Measurements from ENCODE around the gene RET. TPM values are rescaled to one million over a fixed set of nuclear protein-coding genes. Genes with fewer than 3 reads are reported as not detected.

The RET gene
- total RNA-seq, 2 experiments from 2014 or later, result 0.04 TPM; not detected in 1

DNA sequence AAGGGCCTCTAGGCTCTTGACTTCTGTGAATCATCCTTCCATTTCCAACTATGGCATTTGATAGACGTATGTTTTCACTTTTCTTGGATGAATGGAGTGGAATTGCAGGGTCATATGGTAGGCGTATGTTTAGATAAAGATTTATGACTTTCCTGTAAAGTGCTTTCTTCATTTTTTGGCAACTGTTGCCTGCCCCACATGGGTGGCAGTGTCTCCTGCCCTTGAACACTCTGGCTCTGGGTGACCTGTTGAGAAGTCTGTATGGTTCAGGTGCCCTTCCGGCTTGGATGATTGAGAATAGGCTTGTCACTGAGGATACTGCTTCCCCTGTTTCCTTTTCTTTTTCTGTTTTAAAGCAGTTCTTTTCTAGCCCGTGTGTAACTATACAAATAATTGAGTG lies 23.1 kb downstream of the RET start:
- ChIA-PET CTCF (no interaction called here), POLR2A (interaction anchor here (0.7 kb wide), 1 partner anchor 320 kb away, joined by 6 read pairs; no protein-coding TSS in a partner anchor)

DNA sequence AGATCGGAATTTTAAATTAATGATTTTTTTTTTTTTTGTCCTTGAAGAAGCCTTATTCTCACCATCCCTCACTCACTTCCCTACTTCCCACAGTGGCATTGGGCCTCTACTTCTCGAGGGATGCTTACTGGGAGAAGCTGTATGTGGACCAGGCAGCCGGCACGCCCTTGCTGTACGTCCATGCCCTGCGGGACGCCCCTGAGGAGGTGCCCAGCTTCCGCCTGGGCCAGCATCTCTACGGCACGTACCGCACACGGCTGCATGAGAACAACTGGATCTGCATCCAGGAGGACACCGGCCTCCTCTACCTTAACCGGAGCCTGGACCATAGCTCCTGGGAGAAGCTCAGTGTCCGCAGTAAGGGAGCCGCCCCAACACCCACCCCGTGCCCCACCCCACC lies 23.5 kb downstream of the RET start:
- POLR2A ChIA-PET, result interaction anchor here (0.7 kb wide), 1 partner anchor 320 kb away, joined by 6 read pairs; no protein-coding TSS in a partner anchor
- CTCF ChIA-PET, result no interaction called here

DNA sequence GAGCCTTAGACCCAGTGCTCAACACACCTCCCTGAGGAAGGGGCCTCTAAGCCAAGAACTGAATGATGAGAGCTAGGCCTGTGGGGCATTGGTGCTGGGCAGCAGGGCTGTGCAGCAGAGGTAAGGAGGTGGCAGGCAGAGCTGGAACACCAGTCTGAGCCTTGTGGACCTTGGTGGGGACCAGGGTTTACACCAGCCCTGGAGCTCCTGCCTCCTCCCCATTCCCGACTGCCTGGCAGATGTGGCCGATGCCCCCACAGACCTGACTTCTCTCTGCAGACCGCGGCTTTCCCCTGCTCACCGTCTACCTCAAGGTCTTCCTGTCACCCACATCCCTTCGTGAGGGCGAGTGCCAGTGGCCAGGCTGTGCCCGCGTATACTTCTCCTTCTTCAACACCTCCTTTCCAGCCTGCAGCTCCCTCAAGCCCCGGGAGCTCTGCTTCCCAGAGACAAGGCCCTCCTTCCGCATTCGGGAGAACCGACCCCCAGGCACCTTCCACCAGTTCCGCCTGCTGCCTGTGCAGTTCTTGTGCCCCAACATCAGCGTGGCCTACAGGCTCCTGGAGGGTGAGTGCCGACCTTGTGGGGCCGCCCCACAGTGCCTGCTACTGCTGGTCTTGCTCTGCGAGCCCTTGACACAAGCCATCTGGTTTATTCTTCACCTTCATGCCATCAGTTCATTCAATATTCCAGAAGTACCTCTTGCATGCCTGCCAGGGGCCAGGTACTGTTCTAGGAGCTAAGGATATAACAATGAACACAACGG lies 25.4 kb downstream of the RET start:
- CTCF ChIA-PET, result interaction anchor here (1.4 kb wide), 1 partner anchor 237 kb away, joined by 4 read pairs; no protein-coding TSS in a partner anchor
- POLR2A ChIA-PET, result no interaction called here

DNA sequence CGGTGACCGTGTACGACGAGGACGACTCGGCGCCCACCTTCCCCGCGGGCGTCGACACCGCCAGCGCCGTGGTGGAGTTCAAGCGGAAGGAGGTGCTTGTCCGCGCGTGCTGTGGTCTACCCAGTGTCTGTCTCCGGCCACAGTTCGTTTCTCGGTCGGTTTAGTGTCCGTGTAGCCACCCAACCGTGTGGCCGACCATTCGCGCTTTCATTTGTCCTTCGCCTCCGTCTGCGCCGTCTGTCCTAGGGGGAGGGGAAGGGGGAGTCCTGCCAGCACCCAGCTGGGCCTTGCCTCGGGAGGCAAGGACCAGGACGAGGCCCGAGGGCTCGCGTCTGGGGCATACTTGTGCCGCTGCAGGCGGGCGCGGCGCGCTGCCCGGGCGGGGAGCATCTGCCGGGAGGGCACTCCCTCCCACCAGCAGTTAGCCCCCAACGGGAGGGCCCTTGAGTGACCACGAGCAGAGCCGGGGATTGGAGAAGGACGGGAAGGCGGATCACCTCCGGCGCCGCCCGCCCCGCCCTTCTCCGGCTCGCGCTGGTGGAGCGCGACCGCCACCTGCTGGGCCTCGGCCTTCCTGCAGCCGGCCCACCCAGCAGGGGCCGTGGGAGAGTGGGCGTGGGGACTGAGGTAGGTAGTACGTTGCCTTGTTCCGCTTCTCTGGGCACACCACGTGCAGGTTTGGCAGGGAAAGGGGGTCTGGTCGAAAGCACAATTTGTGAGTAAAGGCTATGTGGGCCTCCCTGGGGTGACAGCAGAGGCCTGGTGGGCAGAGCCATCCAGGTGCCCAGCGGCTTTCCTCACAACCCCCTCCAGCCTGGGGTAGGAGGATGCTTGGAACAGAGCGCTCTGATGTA lies 28.5 kb downstream of the RET start:
- ChIA-PET POLR2A (no interaction called here), CTCF (interaction anchor here (0.8 to 2.3 kb wide), 5 partner anchors 11 to 352 kb away, joined by 3 to 8 read pairs (median 7); no protein-coding TSS in a partner anchor)

DNA sequence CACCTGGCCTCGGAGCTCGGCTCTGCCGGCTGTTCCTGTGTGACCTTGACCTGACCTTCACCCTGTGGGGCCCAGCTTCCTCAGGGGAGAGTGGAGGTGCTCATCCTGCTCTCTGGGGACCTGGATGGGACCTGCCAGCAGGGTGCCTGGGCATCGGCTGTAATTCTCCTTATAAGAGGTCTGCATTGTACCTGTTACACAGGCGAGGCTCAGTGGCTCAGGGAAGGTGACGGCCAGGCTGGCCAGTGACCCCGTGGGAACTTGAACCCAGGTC lies 29.0 kb downstream of the RET start:
- ChIA-PET POLR2A (no interaction called here), CTCF (interaction anchor here (1.5 to 2.3 kb wide), 3 partner anchors 11 to 352 kb away, joined by 7 to 8 read pairs (median 7); no protein-coding TSS in a partner anchor)

DNA sequence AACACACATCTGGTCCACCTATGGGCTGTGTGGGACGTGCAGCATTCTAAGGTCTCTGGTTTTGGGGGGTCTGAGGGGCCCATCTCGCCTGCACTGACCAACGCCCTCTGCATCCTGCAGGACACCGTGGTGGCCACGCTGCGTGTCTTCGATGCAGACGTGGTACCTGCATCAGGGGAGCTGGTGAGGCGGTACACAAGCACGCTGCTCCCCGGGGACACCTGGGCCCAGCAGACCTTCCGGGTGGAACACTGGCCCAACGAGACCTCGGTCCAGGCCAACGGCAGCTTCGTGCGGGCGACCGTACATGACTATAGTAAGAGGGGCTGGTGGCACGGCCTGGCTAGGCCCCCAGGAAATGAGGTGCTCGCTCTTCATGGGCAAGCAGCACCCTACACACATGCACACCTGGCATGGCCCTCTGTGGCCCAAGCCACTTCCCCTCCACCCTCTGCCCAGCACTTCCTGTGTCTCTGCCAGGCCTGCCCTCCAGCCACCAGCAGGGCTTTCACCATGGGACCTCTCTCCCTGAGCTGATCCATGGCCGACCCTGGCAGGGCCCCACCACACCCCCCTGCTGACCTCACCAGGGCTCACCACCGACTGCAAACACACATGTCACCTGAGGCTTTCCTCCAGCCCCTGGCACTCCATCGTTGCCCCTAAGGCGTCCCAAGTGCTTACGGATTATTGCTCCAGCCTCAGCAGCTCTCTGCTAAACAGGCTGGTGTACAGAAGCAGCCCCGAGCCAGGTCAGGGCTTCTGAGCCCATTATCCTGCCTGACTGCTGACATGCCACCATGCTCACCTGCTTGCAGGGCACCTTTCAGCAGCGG lies 29.6 kb downstream of the RET start:
- POLR2A ChIA-PET, result no interaction called here

DNA sequence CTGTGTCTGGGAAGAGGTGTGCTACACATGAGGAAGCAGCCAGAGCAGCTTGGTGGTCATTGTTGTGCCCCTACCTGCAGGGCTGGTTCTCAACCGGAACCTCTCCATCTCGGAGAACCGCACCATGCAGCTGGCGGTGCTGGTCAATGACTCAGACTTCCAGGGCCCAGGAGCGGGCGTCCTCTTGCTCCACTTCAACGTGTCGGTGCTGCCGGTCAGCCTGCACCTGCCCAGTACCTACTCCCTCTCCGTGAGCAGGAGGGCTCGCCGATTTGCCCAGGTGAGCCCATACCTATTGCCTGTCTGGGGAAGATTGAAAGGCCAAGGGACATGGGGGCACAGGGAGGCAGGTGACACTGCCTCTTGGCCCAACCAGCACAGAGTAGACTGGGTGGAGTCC lies 32.1 kb downstream of the RET start:
- CTCF ChIA-PET, result no interaction called here
- POLR2A ChIA-PET, result no interaction called here

More for the DNA sequence above, 29.6 kb downstream of the RET start:
- CTCF ChIA-PET, result interaction anchor here (1.5 to 2.3 kb wide), 3 partner anchors 12 to 353 kb away, joined by 7 to 8 read pairs (median 7); no protein-coding TSS in a partner anchor

DNA sequence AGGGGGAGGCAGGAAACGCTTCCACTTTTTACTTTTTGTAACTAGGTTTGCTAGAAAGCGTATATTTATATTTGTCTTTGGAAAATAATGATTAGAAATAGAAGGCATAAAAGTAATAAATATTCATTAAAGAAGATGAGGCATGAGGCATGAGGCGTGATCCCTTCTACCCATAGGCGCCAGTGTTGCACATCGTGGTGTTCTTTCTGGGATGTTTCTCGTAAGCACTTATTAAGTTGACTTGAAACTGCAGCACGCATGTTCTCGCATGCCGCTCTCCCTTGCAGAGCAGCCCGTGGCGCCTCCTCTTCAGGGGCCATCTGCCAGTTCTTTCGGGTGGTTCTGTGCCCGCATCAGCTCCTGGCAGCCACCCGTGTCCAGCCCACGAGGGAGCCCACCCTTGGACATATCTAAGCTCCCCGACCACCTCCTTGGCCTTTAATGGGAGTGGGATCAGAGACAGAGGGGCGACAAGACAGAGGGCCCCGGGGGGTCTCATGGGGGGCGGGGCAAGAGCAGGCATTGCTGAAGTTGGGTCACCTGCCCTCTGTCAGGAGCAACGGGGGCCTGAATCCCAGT lies 32.9 kb downstream of the RET start:
- ChIA-PET CTCF (no interaction called here), POLR2A (no interaction called here)

DNA sequence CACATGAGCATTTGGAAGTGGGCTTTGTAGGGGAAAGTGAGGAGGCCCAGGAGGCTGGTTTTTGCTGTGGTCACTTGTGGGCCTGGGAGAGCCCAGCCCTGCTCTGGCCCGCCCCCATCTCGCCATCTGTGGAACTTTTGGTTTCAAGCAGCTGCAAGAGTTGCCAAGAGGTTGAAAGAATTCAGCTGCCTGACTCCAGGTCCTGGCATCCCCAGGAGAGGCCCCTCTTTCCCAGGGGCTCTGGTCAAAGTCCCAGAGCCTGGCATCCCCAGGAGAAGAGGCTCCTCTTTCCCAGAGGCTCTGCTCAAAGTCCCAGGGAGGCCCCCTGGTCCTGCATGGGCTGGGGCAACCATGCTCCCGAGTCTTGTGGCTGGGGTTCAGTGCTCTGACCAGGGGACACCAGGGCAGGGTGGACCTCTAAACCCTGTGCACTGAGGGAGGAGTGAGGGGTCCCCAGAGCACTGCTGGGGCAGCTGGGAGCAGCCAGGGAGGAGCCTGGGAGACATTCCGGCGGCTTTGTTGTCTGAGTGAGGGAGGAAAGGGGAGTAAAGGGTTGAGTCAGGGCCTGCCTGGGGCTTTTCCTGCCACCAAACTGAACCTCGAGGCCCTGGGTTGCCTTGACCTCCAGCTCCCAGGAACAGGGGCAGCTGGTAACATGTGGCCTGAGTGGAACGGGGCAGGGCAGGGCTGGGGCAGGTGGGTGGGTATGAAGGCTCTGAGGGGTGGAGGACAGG lies 33.6 kb downstream of the RET start:
- CTCF ChIA-PET, result interaction anchor here (0.7 kb wide), 1 partner anchor 716 kb away, joined by 4 read pairs; no protein-coding TSS in a partner anchor

DNA sequence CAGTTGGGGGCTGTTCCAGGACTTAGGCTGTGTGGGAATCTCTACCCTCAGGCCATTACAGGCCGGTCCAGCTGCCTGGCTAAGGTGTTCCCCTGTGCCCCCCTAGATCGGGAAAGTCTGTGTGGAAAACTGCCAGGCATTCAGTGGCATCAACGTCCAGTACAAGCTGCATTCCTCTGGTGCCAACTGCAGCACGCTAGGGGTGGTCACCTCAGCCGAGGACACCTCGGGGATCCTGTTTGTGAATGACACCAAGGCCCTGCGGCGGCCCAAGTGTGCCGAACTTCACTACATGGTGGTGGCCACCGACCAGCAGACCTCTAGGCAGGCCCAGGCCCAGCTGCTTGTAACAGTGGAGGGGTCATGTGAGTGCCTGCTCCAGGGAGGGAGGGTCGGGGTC lies 34.2 kb downstream of the RET start:
- ChIA-PET CTCF (interaction anchor here (0.7 kb wide), 1 partner anchor 715 kb away, joined by 4 read pairs; no protein-coding TSS in a partner anchor), POLR2A (no interaction called here)

More for the DNA sequence above, 33.6 kb downstream of the RET start:
- POLR2A ChIA-PET, result no interaction called here

DNA sequence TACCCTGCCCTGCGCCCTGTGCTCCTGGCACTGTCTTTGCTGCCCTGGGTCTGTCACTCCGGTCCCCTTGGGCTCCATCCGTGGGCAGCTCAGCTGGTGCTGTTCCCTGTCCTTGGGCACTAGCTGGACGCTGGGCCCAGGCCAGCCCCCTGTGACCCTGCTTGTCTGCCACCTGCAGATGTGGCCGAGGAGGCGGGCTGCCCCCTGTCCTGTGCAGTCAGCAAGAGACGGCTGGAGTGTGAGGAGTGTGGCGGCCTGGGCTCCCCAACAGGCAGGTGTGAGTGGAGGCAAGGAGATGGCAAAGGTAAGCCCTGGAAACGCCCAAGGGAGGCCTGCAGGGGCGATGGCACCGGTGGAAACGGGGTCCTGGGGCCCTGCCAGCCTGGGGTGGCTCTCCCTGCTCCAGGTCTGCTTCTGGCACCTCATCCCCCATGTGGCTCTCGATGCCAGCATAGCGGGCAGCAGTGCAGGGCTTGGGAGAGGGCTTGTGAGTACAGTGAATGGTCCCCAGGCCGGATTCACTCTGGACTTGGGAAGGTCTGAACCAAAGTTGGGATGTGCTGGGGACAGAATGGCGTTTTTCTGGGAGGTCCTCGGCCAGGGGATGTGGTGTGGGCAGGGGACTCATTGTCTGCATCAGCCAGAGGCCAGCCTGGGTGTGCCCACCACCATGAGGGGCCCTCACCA lies 35.2 kb downstream of the RET start:
- POLR2A ChIA-PET, result no interaction called here

DNA sequence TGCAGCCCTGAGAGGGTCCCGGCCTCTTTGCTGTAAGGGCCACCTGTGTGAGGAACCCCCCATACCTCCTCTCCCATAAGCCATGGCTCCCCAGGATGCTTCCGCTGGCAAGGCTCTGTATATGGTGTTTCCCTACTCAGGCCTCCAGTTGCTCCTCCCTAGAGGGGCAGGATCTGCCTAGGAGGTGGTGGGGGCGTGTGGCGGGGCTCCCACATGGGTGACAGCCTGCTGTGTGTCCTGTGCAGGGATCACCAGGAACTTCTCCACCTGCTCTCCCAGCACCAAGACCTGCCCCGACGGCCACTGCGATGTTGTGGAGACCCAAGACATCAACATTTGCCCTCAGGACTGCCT lies 35.7 kb downstream of the RET start:
- ChIA-PET CTCF (no interaction called here), POLR2A (no interaction called here)

More for the DNA sequence above, 35.2 kb downstream of the RET start:
- CTCF ChIA-PET, result no interaction called here

DNA sequence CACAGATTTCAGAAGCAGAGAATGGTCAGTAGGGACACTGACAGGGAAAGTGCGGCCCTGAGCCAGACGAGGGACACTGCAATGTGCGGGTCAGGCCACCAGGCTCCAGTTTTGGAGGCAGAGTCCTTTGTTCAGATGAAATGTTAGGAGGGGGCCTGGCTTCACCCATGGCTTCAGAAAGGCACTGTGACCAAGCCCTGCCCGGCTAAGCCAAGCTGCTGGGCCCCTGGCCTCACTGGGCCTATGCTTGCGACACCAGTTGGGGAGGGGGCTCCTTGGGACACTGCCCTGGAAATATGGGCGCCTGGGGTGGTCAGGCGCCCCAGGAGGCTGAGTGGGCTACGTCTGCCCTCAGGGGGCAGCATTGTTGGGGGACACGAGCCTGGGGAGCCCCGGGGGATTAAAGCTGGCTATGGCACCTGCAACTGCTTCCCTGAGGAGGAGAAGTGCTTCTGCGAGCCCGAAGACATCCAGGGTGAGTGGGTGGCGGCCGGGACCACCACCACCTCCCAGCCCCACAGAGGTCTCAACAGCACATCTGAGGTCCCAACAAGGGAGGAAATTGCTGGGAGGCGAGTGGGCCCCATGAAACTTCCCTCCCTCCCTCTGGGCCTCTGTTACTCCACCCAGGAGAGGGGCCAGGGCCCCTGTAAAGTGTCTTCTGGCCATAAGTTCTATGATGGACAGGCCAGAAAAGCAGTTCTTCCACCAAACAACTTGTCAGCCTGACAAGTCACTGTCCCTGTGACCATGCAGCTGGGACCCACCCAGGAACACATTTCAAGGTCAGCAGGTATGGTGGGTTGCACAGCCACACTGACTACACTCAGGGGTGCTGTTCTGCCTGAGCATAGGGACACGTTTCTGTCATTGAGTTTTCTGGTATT lies 36.6 kb downstream of the RET start:
- CTCF ChIA-PET, result no interaction called here
- POLR2A ChIA-PET, result no interaction called here

DNA sequence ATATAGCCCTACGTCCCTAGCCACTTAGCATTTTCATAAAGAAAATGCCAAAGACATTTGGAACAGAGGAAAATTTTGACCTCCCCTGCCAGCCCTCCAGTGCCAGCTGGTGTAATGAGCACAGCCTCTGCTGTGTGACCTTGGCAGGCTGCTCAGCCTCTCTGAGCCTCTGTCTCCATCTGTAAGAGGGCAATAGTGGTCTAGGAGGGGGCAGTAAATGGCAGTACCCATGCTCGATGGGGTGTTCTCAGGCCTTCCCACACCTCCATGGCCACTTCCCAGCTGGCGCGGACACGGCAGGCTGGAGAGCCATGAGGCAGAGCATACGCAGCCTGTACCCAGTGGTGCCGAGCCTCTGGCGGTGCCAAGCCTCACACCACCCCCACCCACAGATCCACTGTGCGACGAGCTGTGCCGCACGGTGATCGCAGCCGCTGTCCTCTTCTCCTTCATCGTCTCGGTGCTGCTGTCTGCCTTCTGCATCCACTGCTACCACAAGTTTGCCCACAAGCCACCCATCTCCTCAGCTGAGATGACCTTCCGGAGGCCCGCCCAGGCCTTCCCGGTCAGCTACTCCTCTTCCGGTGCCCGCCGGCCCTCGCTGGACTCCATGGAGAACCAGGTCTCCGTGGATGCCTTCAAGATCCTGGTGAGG lies 37.3 kb downstream of the RET start:
- ChIA-PET POLR2A (no interaction called here), CTCF (no interaction called here)

DNA sequence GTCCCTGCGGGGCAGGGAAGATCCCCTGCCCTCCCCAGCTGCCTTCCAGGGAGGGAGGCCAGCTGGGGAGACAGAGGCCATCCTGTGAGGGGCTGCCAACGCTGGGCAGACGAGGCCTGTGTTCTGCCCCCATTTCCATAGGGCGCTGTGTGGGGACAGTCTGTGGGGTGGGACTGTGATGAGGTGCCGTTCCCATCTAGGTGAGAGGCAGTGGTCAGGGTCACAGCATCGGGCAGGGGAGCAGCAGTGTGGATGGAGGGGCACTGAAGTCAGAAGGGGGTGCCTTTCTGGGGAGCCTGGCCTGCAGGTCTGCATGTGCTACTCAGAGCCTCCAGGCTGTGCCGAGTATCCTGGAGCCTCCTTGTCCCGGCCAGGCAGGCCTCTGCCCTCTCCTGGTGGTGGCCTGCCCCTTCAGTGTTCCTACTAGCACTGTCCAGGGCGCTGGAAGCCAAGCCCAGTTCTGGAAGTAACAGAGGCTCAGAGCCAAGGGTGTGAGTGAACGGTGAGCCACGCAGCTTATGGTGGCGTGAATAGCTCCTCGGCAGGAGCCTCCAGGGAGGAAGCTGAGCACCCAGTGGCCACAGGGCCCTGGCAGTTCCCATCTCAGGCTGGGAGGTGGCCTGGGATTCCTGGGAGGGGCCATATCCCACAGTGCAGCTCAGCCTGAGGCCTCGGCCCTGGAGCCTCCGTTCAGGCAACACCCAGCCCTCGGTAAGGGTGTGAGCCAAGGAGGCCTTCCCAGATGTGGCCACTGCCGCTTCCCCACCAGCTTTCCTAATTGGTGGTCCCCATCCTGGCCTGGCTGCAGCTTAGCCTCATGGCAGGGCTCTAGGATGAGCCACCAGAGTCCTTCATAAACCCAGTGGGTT lies 38.1 kb downstream of the RET start:
- CTCF ChIA-PET, result no interaction called here
- POLR2A ChIA-PET, result interaction anchor here (0.6 kb wide), 1 partner anchor 295 kb away, joined by 10 read pairs; no protein-coding TSS in a partner anchor
